Neutrophil (primary cell): ENCODE data around the gene OBP2B.

Experiments used
- H3K27ac ChIP-seq: fragments of 200-600 bp; sonication (generic); 2 replicates; pipeline ENCODE4 v1.5.1; 2016; ENCODE audit warnings: mild to moderate bottlenecking, moderate library complexity
- H3K27me3 ChIP-seq: fragments of 200-600 bp; sonication (generic); 2 replicates; pipeline ENCODE4 v1.6.0; 2016; ENCODE audit warnings: mild to moderate bottlenecking
- H3K36me3 ChIP-seq: fragments of 200-600 bp; sonication (generic); 2 replicates; pipeline ENCODE4 v1.5.1; 2017
- H3K4me1 ChIP-seq, 2 experiments: fragments of 200-600 bp in 1 of 2; sonication (generic) in 1 of 2; 1 replicate in 1 of 2; 2 replicates in 1 of 2; pipeline versions ENCODE4 v1.5.1 to v1.6.1; 2013 to 2016; ENCODE audit warnings: low read depth in 1 of 2, low read length in 1 of 2, mild to moderate bottlenecking in 1 of 2, moderate library complexity in 1 of 2; ENCODE audit not compliant: control insufficient read depth in 1 of 2, insufficient read depth in 1 of 2
- H3K4me3 ChIP-seq, 2 experiments: fragments of 200-600 bp in 1 of 2; sonication (generic) in 1 of 2; 1 replicate in 1 of 2; 2 replicates in 1 of 2; pipeline ENCODE4 v1.5.1; 2013 to 2016; ENCODE audit warnings: low read depth in 1 of 2, low read length in 1 of 2, mild to moderate bottlenecking in 1 of 2, moderate library complexity in 1 of 2
- H3K9me3 ChIP-seq: fragments of 200-600 bp; sonication (generic); 2 replicates; pipeline ENCODE4 v1.5.1; 2016
- TF ChIP-seq, protein P1 (sequence below): fragments of 200-600 bp; sonication (generic); IDR thresholded peaks from 2 replicates; pipeline ENCODE4 v1.5.1; 2016; ENCODE audit warnings: antibody characterized with exemption

OBP2B gene

DNA sequence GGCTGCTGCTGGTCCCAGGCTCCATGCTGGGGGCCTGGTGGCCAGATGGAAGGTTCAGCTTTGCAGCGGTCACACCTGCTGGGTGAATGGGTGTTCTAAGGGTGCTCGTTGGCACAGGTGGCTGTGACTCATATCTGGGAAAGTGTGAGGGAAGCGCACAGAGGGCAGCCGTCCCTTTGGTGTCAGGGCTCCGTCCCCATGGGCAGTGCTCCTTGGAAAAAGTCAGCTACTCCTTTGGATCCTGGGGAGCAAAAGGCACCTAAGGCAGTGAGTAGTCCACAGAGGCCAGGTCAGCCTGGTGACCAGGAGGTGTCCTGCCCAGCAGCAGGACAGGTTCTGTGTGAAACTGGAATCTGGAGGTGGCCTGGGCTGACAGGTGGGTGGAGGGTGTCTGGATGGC, 26.9 kb downstream of the OBP2B start:
- Histone ChIP-seq H3K9me3 (no peaks in the 10 kb centered on the region), H3K4me1 (no peaks in the 10 kb centered on the region), H3K27ac (no peak overlapping the region), H3K4me3 (no peak overlapping the region), H3K27me3 (peaks cover 31% of the 10 kb centered on the region), H3K36me3 (no peaks in the 10 kb centered on the region)
- TF ChIP-seq, protein P1, sequence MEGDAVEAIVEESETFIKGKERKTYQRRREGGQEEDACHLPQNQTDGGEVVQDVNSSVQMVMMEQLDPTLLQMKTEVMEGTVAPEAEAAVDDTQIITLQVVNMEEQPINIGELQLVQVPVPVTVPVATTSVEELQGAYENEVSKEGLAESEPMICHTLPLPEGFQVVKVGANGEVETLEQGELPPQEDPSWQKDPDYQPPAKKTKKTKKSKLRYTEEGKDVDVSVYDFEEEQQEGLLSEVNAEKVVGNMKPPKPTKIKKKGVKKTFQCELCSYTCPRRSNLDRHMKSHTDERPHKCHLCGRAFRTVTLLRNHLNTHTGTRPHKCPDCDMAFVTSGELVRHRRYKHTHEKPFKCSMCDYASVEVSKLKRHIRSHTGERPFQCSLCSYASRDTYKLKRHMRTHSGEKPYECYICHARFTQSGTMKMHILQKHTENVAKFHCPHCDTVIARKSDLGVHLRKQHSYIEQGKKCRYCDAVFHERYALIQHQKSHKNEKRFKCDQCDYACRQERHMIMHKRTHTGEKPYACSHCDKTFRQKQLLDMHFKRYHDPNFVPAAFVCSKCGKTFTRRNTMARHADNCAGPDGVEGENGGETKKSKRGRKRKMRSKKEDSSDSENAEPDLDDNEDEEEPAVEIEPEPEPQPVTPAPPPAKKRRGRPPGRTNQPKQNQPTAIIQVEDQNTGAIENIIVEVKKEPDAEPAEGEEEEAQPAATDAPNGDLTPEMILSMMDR: no peak

- H3K4me1 ChIP-seq: no peaks in the 10 kb centered on the region
- H3K4me3 ChIP-seq: no peak overlapping the region
- no peak overlapping the region for H3K27ac ChIP-seq
- H3K9me3 ChIP-seq: no peaks in the 10 kb centered on the region
- H3K36me3 ChIP-seq: no peaks in the 10 kb centered on the region
- TF ChIP-seq, protein P1: no peak
- H3K27me3 ChIP-seq: peaks cover 26% of the 10 kb centered on the region
Measured at GRCh38 chr9:133181561-133181960, 27.5 kb downstream of the OBP2B start.

DNA sequence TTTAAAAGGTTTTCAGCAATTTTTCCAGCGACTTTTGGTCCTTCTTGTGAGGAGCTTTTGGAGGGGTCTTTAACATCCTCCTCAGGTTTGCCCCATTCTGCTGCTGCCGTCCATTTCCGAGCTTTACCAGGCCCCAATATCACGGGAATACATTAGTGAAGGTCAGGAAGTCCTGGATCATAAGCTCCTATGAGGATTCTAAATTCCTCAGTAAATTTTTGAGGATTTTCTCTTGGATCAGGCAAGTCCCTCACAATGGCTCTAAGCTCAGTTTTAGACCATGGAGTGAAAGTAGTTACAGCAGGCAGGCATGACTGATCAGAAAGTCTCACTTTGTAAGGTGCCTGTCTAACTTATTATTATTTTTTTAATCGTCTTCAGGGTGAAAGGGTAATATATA, 28.1 kb downstream of the OBP2B start:
- H3K27ac ChIP-seq: no peak overlapping the region
- no peaks in the 10 kb centered on the region for H3K4me1 ChIP-seq
- no peaks in the 10 kb centered on the region for H3K9me3 ChIP-seq
- H3K27me3 ChIP-seq: peaks cover 26% of the 10 kb centered on the region
- TF ChIP-seq, protein P1: no peak
- no peaks in the 10 kb centered on the region for H3K36me3 ChIP-seq
- H3K4me3 ChIP-seq: no peak overlapping the region

- no peak overlapping the region for H3K27ac ChIP-seq
- H3K27me3 ChIP-seq: peaks cover 9% of the 10 kb centered on the region
- no peak overlapping the region for H3K4me3 ChIP-seq
- H3K36me3 ChIP-seq: no peaks in the 10 kb centered on the region
- no peaks in the 10 kb centered on the region for H3K4me1 ChIP-seq
- H3K9me3 ChIP-seq: no peaks in the 10 kb centered on the region
- TF ChIP-seq, protein P1: no peak
Measured at GRCh38 chr9:133173056-133173455, 36.0 kb downstream of the OBP2B start.

DNA sequence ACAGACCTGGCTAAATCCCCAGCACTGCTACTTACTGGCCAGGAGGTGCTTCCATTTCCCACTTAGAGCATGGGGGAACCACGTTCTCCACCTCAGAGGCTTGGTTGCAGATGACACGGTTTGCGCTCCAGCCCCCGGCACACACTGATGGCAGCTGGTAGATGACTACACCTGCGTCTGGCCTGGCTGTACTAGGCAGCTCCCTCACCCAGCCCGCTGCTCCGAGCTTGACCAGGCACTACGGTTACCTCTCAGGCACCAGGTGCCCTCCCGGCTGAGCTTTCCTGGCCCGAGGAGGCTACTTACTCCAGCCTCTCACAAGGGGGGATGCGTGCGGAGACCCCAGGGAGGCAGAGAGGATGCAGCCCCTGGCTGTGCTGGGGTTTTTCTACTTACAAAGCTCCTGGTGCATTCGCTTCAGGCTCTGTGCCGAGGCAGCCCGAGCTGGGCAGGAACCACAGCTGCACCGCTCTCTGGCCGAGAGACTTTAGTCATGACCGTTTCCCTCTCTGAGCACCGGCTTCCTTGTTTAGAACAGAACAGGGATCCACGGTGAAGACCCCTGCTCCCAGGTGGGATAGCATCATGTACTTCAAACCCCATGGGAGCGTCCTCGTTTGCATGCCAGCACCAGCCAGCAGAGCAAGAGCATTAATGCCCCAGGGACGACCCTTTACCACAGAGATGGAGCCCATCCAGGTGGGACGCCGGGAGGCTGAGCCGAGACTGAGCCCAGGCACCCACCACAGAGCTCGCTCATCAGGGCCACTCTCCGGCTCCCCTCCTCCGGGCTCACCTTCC, 37.7 kb downstream of the OBP2B start:
- H3K9me3 ChIP-seq: no peaks in the 10 kb centered on the region
- H3K4me1 ChIP-seq: no peaks in the 10 kb centered on the region
- H3K36me3 ChIP-seq: no peaks in the 10 kb centered on the region
- no peak overlapping the region for H3K4me3 ChIP-seq
- peaks cover 12% of the 10 kb centered on the region for H3K27me3 ChIP-seq
- H3K27ac ChIP-seq: no peak overlapping the region
- TF ChIP-seq, protein P1: no peak
